ENCODE results near the gene PCDHGA1. TPM values are rescaled to one million over a fixed set of nuclear protein-coding genes. Genes with fewer than 3 reads are reported as not detected.

Gene PCDHGA1
- polyA plus RNA-seq, 1 donor from 2014 or later, result 0.19 TPM

DNA sequence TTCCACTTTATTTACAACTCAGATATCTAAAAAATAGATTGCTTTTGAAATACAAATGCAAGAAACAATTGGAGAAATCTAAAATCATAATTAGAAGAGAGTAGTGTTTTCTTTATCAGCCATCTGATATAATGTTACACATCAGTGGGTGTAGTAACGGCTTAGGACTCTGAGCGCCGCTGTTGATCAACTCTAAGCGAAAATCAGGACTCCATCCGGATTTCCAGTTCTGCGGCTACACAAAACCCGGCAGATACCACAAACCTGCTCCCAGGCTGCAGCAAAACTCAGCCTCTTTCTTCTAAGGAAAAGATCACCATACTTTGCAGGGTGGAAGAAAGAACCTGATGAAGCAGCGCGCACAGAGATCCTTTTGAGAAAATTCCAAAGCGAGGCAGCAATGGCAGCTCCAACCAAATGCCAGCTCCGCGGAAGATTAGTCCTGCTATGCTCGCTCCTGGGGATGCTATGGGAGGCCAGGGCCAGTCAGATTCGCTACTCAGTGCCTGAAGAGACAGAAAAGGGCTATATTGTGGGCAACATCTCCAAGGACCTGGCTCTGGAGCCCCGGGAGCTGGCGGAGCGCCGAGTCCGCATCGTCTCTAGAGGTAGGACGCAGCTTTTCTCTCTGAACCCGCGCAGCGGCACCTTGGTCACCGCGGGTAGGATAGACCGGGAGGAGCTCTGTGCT, 72.4 kb downstream of the PCDHGA1 start, which contains the start of gene PCDHGA9:
Gene PCDHGA9 (plus strand): TSS at position 226 of the 691 bp plus-strand sequence. CDS start 175 bp downstream, at position 401.
- H3K9me2 ChIP-seq (ENCODE audit: insufficient read depth, low read length), result no peaks in the 10 kb centered on the region
- no peaks in the 10 kb centered on the region for H3K27me3 ChIP-seq (ENCODE audit: insufficient read depth, low read depth, low read length)
- TF ChIP-seq REST (IDR thresholded peaks at IDR 0.05; ENCODE audit: borderline replicate concordance) (no peak), TAF1 (IDR thresholded peaks at IDR 0.05; ENCODE audit: low read depth) (no peak), CTCF (IDR thresholded peaks at IDR 0.05; ENCODE audit: poor library complexity, severe bottlenecking) (no peak), MXI1 (conservative IDR thresholded peaks at IDR 0.05; ENCODE audit: poor library complexity, severe bottlenecking) (no peak), EZH2 (IDR thresholded peaks at IDR 0.05; ENCODE audit: borderline replicate concordance, insufficient read depth, low read length, poor library complexity, severe bottlenecking) (no peak), RAD21 (conservative IDR thresholded peaks at IDR 0.05) (no peak), SMC3 (conservative IDR thresholded peaks at IDR 0.05; ENCODE audit: poor library complexity) (no peak), POLR2AphosphoS5 (IDR thresholded peaks at IDR 0.05) (no peak), EP300 (conservative IDR thresholded peaks at IDR 0.05; ENCODE audit: poor library complexity, severe bottlenecking) (no peak)
- H2AFZ ChIP-seq (ENCODE audit: low read depth, low read length), result no peak within 1 kb of the TSS
- H3K27ac ChIP-seq (ENCODE audit: low read length), result no peak within 1 kb of the TSS
- H3F3A ChIP-seq (ENCODE audit: insufficient read depth, low read length, poor library complexity, severe bottlenecking), result peaks cover 4% of the 10 kb centered on the region
- no peaks in the 10 kb centered on the region for H3K79me2 ChIP-seq (replicated peaks; ENCODE audit: insufficient read depth, low read length)
- peaks cover 34% of the 10 kb centered on the region for H3K9me3 ChIP-seq (ENCODE audit: low read length)
- H3K9ac ChIP-seq (ENCODE audit: low read length), result no peak within 1 kb of the TSS
- peaks cover 7% of the 10 kb centered on the region for H3K36me3 ChIP-seq (ENCODE audit: insufficient read depth, low read length)
- no peak within 1 kb of the TSS for H3K4me3 ChIP-seq (ENCODE audit: low read length)
- H3K4me2 ChIP-seq (ENCODE audit: low read length), result no peak within 1 kb of the TSS
- H4K20me1 ChIP-seq (ENCODE audit: insufficient read depth), result no peaks in the 10 kb centered on the region

GRCh38 chr5:141403387-141403786, 73.1 kb downstream of the PCDHGA1 start:
- TF ChIP-seq CTCF (IDR thresholded peaks at IDR 0.05; ENCODE audit: poor library complexity, severe bottlenecking), result no peak
- TF ChIP-seq MXI1 (conservative IDR thresholded peaks at IDR 0.05; ENCODE audit: poor library complexity, severe bottlenecking), result no peak
- no peak for TF ChIP-seq POLR2AphosphoS5 (IDR thresholded peaks at IDR 0.05)
- TF ChIP-seq EP300 (conservative IDR thresholded peaks at IDR 0.05; ENCODE audit: poor library complexity, severe bottlenecking), result no peak
- no peak for TF ChIP-seq REST (IDR thresholded peaks at IDR 0.05; ENCODE audit: borderline replicate concordance)
- TF ChIP-seq TAF1 (IDR thresholded peaks at IDR 0.05; ENCODE audit: low read depth), result no peak
- no peak for TF ChIP-seq EZH2 (IDR thresholded peaks at IDR 0.05; ENCODE audit: borderline replicate concordance, insufficient read depth, low read length, poor library complexity, severe bottlenecking)
- TF ChIP-seq SMC3 (conservative IDR thresholded peaks at IDR 0.05; ENCODE audit: poor library complexity), result no peak
- TF ChIP-seq RAD21 (conservative IDR thresholded peaks at IDR 0.05), result no peak

More at GRCh38 chr5:141403387-141403786, 73.1 kb downstream of the PCDHGA1 start:
- Histone ChIP-seq H3K9ac (ENCODE audit: low read length) (no peak overlapping the region), H3K4me3 (ENCODE audit: low read length) (no peak overlapping the region), H3K36me3 (ENCODE audit: insufficient read depth, low read length) (peaks cover 7% of the 10 kb centered on the region), H3K9me3 (ENCODE audit: low read length) (peaks cover 34% of the 10 kb centered on the region), H3K79me2 (replicated peaks; ENCODE audit: insufficient read depth, low read length) (no peaks in the 10 kb centered on the region), H2AFZ (ENCODE audit: low read depth, low read length) (no peak overlapping the region), H3K4me2 (ENCODE audit: low read length) (no peak overlapping the region), H3F3A (ENCODE audit: insufficient read depth, low read length, poor library complexity, severe bottlenecking) (peaks cover 4% of the 10 kb centered on the region), H4K20me1 (ENCODE audit: insufficient read depth) (no peaks in the 10 kb centered on the region), H3K27me3 (ENCODE audit: insufficient read depth, low read depth, low read length) (no peaks in the 10 kb centered on the region), H3K27ac (ENCODE audit: low read length) (no peak overlapping the region), H3K9me2 (ENCODE audit: insufficient read depth, low read length) (no peaks in the 10 kb centered on the region)
